HG03469 (cell line): ENCODE results near the gene DNAJC1.

Experiments
- ATAC-seq: cut with Tn5 transposase; IDR thresholded peaks from one replicate; pipeline ENCODE4 v1.9.1; 2021; ENCODE audit warnings: mild to moderate bottlenecking, moderate library complexity, moderate number of reproducible peaks; ENCODE audit not compliant: unreplicated experiment

Gene DNAJC1

GRCh38 chr10:21771219-21771618 is 232.3 kb downstream of the DNAJC1 start:
- ATAC-seq = no peak

GRCh38 chr10:21769041-21769440 is 234.5 kb downstream of the DNAJC1 start:
- no peak for ATAC-seq

DNA sequence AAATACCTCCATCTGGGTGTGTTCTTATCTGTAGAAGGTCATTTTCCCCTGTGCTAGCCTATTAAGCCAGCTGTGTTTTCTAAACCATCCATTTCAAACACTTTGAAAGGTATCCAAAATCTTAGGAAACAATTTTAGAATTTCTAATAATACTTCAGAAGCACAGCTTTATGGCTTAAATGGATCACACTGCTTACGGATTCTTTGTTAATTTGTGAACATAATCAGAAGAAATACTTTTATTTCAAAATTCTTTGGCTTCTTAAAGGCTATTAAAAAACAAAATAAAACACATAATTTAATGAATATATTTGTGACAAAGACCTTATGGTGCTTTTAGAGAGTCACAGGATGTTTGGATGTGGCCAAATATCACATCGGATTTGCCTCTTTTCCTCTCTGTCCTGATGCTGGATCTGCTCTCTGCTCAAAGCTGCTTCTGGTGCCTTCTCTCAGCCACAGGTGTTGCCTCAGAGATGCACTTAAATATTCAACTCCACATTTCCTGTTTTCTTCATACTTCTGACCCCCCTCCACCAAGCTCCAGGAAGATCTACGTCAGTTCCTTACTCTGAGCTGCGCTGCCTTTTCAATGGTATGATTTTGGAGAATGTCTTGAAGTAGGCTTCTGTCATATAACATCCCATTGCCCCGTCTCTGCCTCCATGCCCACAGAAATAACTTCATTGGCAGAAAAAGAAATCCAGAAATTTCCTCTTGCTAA is 238.9 kb downstream of the DNAJC1 start:
- no peak for ATAC-seq

- no peak for ATAC-seq
These were observed 243.2 kb downstream of the DNAJC1 start for GRCh38 chr10:21760332-21760731.

DNA sequence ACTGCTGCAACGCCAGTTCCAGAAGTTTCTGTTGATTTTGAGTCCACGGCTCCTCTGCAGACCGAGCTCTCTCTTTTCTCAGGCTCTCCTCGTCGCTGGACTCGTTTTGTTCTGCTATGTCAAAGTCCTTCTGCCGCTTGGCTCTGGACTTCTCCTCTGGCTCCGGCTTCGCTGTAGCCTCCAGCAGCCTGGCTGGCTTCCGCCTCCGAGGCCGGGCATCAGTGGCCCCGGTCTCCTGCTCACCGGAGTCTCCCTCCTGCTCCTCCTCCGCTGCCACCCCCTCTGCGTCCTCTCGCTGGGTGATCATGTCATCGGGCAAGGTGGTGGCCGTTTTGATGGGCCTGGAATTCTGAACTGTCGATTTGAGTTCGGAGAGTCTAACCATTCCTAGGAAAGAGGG is 244.3 kb downstream of the DNAJC1 start:
- no peak for ATAC-seq

GRCh38 chr10:21758696-21759095 is 244.8 kb downstream of the DNAJC1 start:
- no peak for ATAC-seq

GRCh38 chr10:21758239-21758638 is 245.3 kb downstream of the DNAJC1 start:
- ATAC-seq = no peak

- no peak for ATAC-seq
These were observed 246.2 kb downstream of the DNAJC1 start for GRCh38 chr10:21757185-21757901.

- no peak for ATAC-seq
These were observed 246.8 kb downstream of the DNAJC1 start for GRCh38 chr10:21756707-21757106.

- no peak for ATAC-seq
These were observed 249.0 kb downstream of the DNAJC1 start for GRCh38 chr10:21754410-21755011.

- no peak for ATAC-seq
These were observed 249.8 kb downstream of the DNAJC1 start for GRCh38 chr10:21753497-21754270.

GRCh38 chr10:21751341-21752310 is 251.9 kb downstream of the DNAJC1 start:
- no peak for ATAC-seq

DNA sequence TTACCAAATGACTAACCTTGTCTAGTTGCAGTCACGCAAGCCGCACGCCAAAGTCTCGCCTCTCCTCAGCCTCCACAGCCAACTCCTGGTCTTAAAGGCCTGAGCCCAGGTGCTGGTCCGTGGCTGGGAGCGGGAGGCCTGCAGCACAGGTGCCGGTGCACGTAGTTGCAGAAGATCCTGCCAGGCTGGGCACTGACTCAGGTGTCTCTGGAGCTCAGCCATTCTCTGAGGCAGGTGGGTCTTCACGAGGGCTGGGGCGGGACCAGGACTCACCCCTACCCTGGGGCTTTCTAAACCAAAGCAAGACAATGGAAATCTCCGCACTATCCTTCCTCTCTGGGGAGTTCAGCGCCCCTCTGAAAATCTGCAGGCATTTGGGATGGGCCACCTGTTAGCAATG is 253.1 kb downstream of the DNAJC1 start:
- no peak for ATAC-seq

- ATAC-seq = no peak
These were observed 253.7 kb downstream of the DNAJC1 start for GRCh38 chr10:21749788-21750187.

DNA sequence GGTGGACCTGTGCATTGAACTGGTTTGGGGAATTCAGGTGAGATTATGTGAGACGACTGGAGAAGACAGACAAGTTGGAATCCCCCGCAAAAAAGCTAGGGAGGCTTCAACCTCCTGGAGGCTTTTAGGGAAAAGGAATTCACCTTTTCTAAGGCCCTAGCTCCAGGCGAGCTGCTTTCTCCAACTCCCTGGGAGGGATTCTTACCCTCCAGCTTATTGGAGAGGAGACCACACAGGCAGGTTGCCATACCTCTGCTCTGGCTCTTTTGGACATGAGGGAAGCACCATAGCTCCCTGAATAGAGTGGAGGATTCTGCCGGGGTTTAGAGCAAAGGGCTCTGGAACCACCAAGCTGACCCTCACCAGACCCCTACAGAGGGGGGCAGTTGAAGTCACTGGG is 255.7 kb downstream of the DNAJC1 start:
- ATAC-seq = no peak

GRCh38 chr10:21746118-21746517 is 257.4 kb downstream of the DNAJC1 start:
- no peak for ATAC-seq

DNA sequence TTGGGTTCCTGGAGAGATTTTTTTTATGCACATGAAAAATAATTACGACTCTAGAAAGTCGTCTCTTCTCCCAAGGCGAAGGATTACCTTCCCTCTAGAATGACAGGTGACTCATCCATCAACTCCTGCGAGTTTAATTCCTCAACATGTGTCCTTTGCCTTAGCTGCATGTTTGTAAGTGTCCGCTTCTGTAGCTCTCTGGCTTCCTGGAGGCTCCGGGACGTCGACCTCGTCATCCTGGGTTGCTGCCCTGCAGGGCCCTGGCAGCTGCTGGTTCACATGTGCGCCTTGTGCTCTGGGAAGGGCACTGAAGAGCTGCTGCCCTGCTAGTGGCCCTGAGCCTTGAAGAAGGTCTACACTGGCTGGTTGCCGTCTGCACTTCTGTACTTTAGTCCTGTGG is 259.3 kb downstream of the DNAJC1 start:
- no peak for ATAC-seq

DNA sequence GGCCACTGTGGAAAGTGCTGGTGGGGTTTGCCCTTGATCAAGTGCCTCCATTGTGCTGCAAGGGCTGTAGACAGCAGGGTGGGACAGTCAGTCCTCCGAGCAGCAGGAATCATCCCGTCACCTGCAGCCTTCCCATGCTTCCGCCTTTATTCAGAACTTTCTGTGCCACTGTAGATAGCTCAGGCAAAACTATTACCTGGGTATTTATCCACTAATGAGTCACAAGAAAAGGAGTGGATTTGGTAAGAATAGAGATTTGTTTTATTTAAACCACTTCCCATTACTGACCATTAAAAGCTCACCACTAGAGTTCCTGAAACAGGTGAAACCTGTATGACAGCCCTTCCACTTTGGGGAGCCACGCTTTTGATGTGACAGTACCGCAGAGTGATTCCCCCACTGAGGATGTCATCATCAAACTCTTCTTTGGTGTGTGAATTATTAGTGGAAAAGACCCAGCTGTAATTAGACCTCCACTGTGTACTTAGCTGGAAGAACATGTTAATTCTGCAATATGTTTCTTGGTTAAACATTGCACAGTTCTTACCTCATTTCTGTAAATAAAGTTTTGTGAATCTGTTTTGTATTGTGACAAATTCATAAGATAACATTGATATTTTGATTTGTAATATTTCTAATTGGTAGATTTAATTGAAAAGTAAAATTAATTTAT is 260.7 kb downstream of the DNAJC1 start:
- no peak for ATAC-seq

DNA sequence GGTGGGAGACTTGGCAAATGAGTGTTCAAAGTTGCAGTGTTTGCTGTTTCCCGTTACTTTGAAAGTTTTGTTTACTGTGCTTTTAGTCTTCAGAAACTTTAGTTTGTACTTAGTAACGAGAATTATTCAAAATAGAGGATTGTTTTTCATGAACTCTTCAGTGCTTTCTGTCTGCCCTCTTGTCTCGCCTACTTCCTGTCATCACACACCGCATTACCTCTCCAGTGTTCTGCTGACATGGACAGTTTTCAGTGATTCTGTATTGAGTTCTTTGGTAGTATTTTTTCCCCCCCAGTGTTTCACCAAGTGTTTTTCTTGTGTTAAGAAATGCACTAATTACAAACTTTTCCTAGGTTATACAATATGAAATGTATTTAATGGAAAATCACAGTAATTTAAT is 262.5 kb downstream of the DNAJC1 start:
- no peak for ATAC-seq

- no peak for ATAC-seq
These were observed 266.4 kb downstream of the DNAJC1 start for GRCh38 chr10:21737106-21737505.
